SK-N-SH (cell line): ENCODE results near the gene MAF. TPM values are rescaled to one million over a fixed set of nuclear protein-coding genes. Genes with fewer than 3 reads are reported as not detected.

ENCODE experiments used
- CTCF ChIA-PET: fragments of 300-600, 350-600 bp; formaldehyde crosslinking; extraction: SDS; loops from one replicate; lab custom pipeline; 2021; lab: Yijun Ruan, JAX
- POLR2A ChIA-PET: fragments of 350-600 bp; sonication (Branson Sonifier 250); formaldehyde crosslinking; extraction: SDS; loops from one replicate; lab custom pipeline; 2020; ENCODE audit warnings: antibody characterized with exemption, inconsistent platforms; lab: Yijun Ruan, JAX
- DNase-seq: peaks from one replicate; pipeline ENCODE4 v3.0.0; 2012
- H2AFZ ChIP-seq: fragments of 200-600 bp; sonication (generic); 2 replicates; pipeline ENCODE4 v1.8.1; 2016; ENCODE audit warnings: antibody characterized with exemption, mild to moderate bottlenecking, low read depth
- H3F3A ChIP-seq: fragments of 200-600 bp; sonication (generic); replicated peaks from 2 replicates; pipeline ENCODE3; 2016; ENCODE audit warnings: antibody characterized with exemption, mild to moderate bottlenecking; ENCODE audit not compliant: insufficient read depth
- H3K27ac ChIP-seq, 2 experiments: fragments of 200-500 bp in 1 of 2; fragments of 200-600 bp in 1 of 2; sonication (Bioruptor generic) in 1 of 2; sonication (generic), shearing (Covaris generic) in 1 of 2; 2 replicates each; pipeline versions ENCODE4 v1.5.1 to v1.6.1; 2014 to 2016; ENCODE audit warnings: low read depth in 2 of 2, inconsistent platforms in 1 of 2, low read length in 1 of 2, mild to moderate bottlenecking in 1 of 2, mixed read lengths in 1 of 2
- H3K27me3 ChIP-seq: fragments of 200-600 bp; sonication (generic), shearing (Covaris generic); 2 replicates; pipeline ENCODE4 v1.6.1; 2016; ENCODE audit warnings: mixed run types; ENCODE audit not compliant: insufficient read depth
- H3K36me3 ChIP-seq, 2 experiments: fragments of 200-500 bp in 1 of 2; fragments of 200-600 bp in 1 of 2; sonication (Bioruptor generic) in 1 of 2; sonication (generic) in 1 of 2; replicated peaks in 1 of 2; 2 replicates each; pipeline versions ENCODE3 to v1.5.1; 2014 to 2016; ENCODE audit warnings: low read length in 1 of 2, mild to moderate bottlenecking in 1 of 2; ENCODE audit not compliant: insufficient read depth in 2 of 2, control insufficient read depth in 1 of 2
- H3K4me1 ChIP-seq, 2 experiments: fragments of 200-500 bp in 1 of 2; fragments of 200-600 bp in 1 of 2; sonication (Bioruptor generic) in 1 of 2; sonication (generic), shearing (Covaris generic) in 1 of 2; 2 replicates each; pipeline versions ENCODE4 v1.5.1 to v1.6.1; 2014 to 2016; ENCODE audit warnings: low read depth in 1 of 2, low read length in 1 of 2, mixed run types in 1 of 2; ENCODE audit not compliant: insufficient read depth in 2 of 2, control insufficient read depth in 1 of 2
- H3K4me2 ChIP-seq: fragments of 200-600 bp; sonication (generic), shearing (Covaris generic); 2 replicates; pipeline ENCODE4 v1.6.1; 2017; ENCODE audit warnings: mixed run types
- H3K4me3 ChIP-seq, 2 experiments: fragments of 200-500 bp in 1 of 2; fragments of 200-600 bp in 1 of 2; sonication (Bioruptor generic) in 1 of 2; sonication (generic), shearing (Covaris generic) in 1 of 2; 2 replicates each; pipeline versions ENCODE4 v1.5.1 to v1.8.1; 2014 to 2016; ENCODE audit warnings: low read depth in 2 of 2, inconsistent platforms in 1 of 2, low read length in 1 of 2, mild to moderate bottlenecking in 1 of 2, mixed read lengths in 1 of 2, moderate library complexity in 1 of 2
- H3K79me2 ChIP-seq: fragments of 200-600 bp; sonication (generic); 2 replicates; pipeline ENCODE4 v1.8.1; 2017; ENCODE audit warnings: mild to moderate bottlenecking; ENCODE audit not compliant: insufficient read depth
- H3K9ac ChIP-seq: fragments of 200-600 bp; sonication (generic); 2 replicates; pipeline ENCODE4 v1.6.1; 2017; ENCODE audit warnings: mixed run types
- H3K9me2 ChIP-seq: fragments of 200-600 bp; sonication (generic); 2 replicates; pipeline ENCODE4 v1.6.1; 2017; ENCODE audit warnings: mixed run types
- H3K9me3 ChIP-seq: fragments of 200-600 bp; sonication (generic); 2 replicates; pipeline ENCODE4 v1.6.1; 2017; ENCODE audit warnings: mixed run types, mild to moderate bottlenecking, moderate library complexity
- H4K20me1 ChIP-seq: fragments of 200-600 bp; sonication (generic); 2 replicates; pipeline ENCODE4 v1.6.1; 2017; ENCODE audit warnings: mild to moderate bottlenecking, mixed run types; ENCODE audit not compliant: insufficient read depth
- CHD2 ChIP-seq: fragments of 150-350 bp; IDR thresholded peaks from 2 replicates; pipeline ENCODE4 v1.6.1; 2018; ENCODE audit warnings: low read length; ENCODE audit not compliant: partially characterized antibody
- EZH2phosphoT487 ChIP-seq: fragments of 200-600 bp; sonication (generic); IDR thresholded peaks from 2 replicates; pipeline ENCODE4 v1.6.1; 2017; ENCODE audit warnings: low read depth, mixed run types, mild to moderate bottlenecking, antibody characterized with exemption, moderate library complexity, borderline replicate concordance
- FOSL2 ChIP-seq: IDR thresholded peaks from 2 replicates; pipeline ENCODE4 v1.4.0; 2012; ENCODE audit warnings: low read depth, mild to moderate bottlenecking, moderate library complexity, borderline replicate concordance
- FOXJ3 ChIP-seq: sonication (generic); formaldehyde crosslinking; IDR thresholded peaks from 2 replicates; pipeline ENCODE4 v1.5.1; 2020; ENCODE audit warnings: mild to moderate bottlenecking, missing genetic modification reagents
- GABPA ChIP-seq: IDR thresholded peaks from 2 replicates; pipeline ENCODE4 v1.4.0; 2012; ENCODE audit warnings: low read depth, mild to moderate bottlenecking
- GATA2 ChIP-seq: sonication (generic); formaldehyde crosslinking; IDR thresholded peaks from 2 replicates; pipeline ENCODE4 v1.5.0; 2020; ENCODE audit warnings: mild to moderate bottlenecking, missing genetic modification reagents
- MEF2A ChIP-seq: IDR thresholded peaks from 2 replicates; pipeline ENCODE4 v1.4.0; 2012; ENCODE audit warnings: low read depth, borderline replicate concordance
- NFIC ChIP-seq: IDR thresholded peaks from 2 replicates; pipeline ENCODE4 v1.4.0; 2012; ENCODE audit warnings: borderline replicate concordance
- NRF1 ChIP-seq: IDR thresholded peaks from 2 replicates; pipeline ENCODE4 v1.6.1; 2012; ENCODE audit warnings: low read depth, mild to moderate bottlenecking, low read length
- RCOR1 ChIP-seq: fragments of 150-350 bp; IDR thresholded peaks from 2 replicates; pipeline ENCODE4 v1.6.1; 2017; ENCODE audit warnings: antibody characterized with exemption, low read length
- TEAD4 ChIP-seq: IDR thresholded peaks from 2 replicates; pipeline ENCODE4 v1.4.0; 2012; ENCODE audit warnings: mild to moderate bottlenecking, borderline replicate concordance; ENCODE audit not compliant: insufficient read depth
- YY1 ChIP-seq: IDR thresholded peaks from 2 replicates; pipeline ENCODE4 v1.4.0; 2012; ENCODE audit warnings: low read depth, mild to moderate bottlenecking
- WGBS: methylation state at CpG from one replicate; pipeline ENCODE4 v1.1.6; 2017; ENCODE audit warnings: low lambda C conversion rate; 5-methylcytosine and 5-hydroxymethylcytosine counted together
- polyA plus RNA-seq, 3 experiments: library from polyadenylated mRNA; depleted of rRNA; stranded (reverse); fragments of >200 nt; gene quantifications; 2 replicates each; pipeline ENCODE4 v1.2.3, GENCODE V29; 2012
- TF ChIP-seq, protein P1 (sequence below): IDR thresholded peaks from 2 replicates; pipeline ENCODE4 v1.4.0; 2012; ENCODE audit warnings: low read depth, borderline replicate concordance
- TF ChIP-seq, protein P2 (sequence below): IDR thresholded peaks from 2 replicates; pipeline ENCODE4 v1.6.1; 2012; ENCODE audit warnings: mild to moderate bottlenecking, low read depth, low read length, moderate library complexity
- TF ChIP-seq, protein P3 (sequence below): fragments of 200-600 bp; sonication (generic); IDR thresholded peaks from 2 replicates; pipeline ENCODE4 v1.6.1; 2017; ENCODE audit warnings: antibody characterized with exemption, mild to moderate bottlenecking, moderate library complexity
- TF ChIP-seq, protein P4 (sequence below): fragments of 150-350 bp; IDR thresholded peaks from 2 replicates; pipeline ENCODE4 v1.6.1; 2016; ENCODE audit warnings: mild to moderate bottlenecking, low read depth, low read length

MAF gene
- polyA plus RNA-seq, 1 of the 3 experiments (the other 2 are of a cell fraction): 0.23 TPM

DNA sequence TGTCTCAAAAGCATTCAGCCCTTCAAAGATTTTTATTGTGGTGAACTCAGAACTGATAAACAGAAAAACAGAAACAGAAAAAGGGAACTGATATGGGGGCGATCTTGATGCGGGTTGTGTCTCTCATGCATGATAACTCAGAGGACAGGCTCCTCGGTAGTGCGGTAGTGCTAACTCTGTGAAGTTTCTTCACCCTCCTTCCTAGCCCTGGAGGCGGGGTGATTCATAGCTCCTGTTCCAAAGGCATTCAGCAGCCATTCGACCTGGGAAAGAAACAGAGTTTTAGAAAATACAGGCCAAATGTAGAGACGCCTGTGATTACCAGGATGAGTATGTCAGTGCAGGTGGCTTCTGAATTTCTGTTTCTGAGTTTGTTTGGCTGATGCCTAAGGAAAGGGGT lies 5.5 kb upstream of the MAF start:
- Histone ChIP-seq H3K9me2 (no peaks in the 10 kb centered on the region), H3K4me3 (no peak overlapping the region), H3K27ac (no peak overlapping the region), H4K20me1 (no peaks in the 10 kb centered on the region), H3K27me3 (peaks cover 10% of the 10 kb centered on the region; the same call in 1 of the 2 replicates), H3K9me3 (no peaks in the 10 kb centered on the region), H3F3A (no peaks in the 10 kb centered on the region), H2AFZ (no peak overlapping the region), H3K9ac (no peak overlapping the region), H3K79me2 (no peaks in the 10 kb centered on the region), H3K36me3 (no peaks in the 10 kb centered on the region), H3K4me2 (no peak overlapping the region), H3K4me1 (peaks cover 6 to 10% of the 10 kb centered on the region in 2 experiments; a peak in 3 of 4 replicates)
- ChIA-PET POLR2A (no interaction called here), CTCF (no interaction called here)
- no peak for DNase-seq
- 43% methylated on average over 7 of the region's 7 CpGs for WGBS
- no peak for TF ChIP-seq GATA2 (CRISPR knock-in tag)

DNA sequence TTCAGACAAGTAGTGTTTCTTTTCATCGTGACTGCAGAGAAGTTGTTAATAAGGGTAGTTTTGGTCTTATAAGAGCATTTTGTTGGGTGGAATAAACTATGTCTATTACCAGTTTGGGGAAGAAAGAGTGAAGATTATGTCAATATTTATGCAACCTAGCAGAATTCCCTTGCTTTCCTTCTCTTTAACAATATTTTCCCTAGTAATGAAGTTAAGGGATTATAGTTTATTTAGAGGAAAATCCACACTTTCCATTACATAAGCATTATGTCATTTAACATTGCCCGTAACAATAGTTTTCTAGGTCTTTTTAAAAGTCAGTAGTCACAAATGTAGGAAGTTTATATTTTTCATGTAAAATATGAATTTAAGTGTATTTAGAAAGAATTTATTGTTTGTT lies 2.5 kb upstream of the MAF start:
- DNase-seq: no peak
- Histone ChIP-seq H3F3A (peaks cover 3% of the 10 kb centered on the region), H2AFZ (no peak overlapping the region), H3K4me3 (no peak overlapping the region), H3K36me3 (no peaks in the 10 kb centered on the region), H3K9me3 (no peaks in the 10 kb centered on the region), H4K20me1 (no peaks in the 10 kb centered on the region), H3K79me2 (no peaks in the 10 kb centered on the region), H3K9me2 (no peaks in the 10 kb centered on the region), H3K27me3 (peaks cover 19% of the 10 kb centered on the region; the same call in 1 of the 2 replicates), H3K27ac (no peak overlapping the region), H3K4me2 (no peak overlapping the region), H3K4me1 (peaks cover 6 to 22% of the 10 kb centered on the region in 2 experiments; a peak in 3 of 4 replicates), H3K9ac (no peak overlapping the region)
- POLR2A ChIA-PET: no interaction called here
- 55% methylated on average over 2 of the region's 2 CpGs for WGBS
- CTCF ChIA-PET: no interaction called here
- no peak for TF ChIP-seq MEF2A
- TF ChIP-seq GABPA: no peak
- no peak for TF ChIP-seq RCOR1
- TF ChIP-seq, protein P1, sequence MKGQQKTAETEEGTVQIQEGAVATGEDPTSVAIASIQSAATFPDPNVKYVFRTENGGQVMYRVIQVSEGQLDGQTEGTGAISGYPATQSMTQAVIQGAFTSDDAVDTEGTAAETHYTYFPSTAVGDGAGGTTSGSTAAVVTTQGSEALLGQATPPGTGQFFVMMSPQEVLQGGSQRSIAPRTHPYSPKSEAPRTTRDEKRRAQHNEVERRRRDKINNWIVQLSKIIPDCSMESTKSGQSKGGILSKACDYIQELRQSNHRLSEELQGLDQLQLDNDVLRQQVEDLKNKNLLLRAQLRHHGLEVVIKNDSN: no peak
- TF ChIP-seq CHD2: no peak
- TF ChIP-seq FOSL2: no peak
- TF ChIP-seq NFIC: no peak
- no peak for TF ChIP-seq EZH2phosphoT487
- TF ChIP-seq TEAD4: no peak
- TF ChIP-seq, protein P2, sequence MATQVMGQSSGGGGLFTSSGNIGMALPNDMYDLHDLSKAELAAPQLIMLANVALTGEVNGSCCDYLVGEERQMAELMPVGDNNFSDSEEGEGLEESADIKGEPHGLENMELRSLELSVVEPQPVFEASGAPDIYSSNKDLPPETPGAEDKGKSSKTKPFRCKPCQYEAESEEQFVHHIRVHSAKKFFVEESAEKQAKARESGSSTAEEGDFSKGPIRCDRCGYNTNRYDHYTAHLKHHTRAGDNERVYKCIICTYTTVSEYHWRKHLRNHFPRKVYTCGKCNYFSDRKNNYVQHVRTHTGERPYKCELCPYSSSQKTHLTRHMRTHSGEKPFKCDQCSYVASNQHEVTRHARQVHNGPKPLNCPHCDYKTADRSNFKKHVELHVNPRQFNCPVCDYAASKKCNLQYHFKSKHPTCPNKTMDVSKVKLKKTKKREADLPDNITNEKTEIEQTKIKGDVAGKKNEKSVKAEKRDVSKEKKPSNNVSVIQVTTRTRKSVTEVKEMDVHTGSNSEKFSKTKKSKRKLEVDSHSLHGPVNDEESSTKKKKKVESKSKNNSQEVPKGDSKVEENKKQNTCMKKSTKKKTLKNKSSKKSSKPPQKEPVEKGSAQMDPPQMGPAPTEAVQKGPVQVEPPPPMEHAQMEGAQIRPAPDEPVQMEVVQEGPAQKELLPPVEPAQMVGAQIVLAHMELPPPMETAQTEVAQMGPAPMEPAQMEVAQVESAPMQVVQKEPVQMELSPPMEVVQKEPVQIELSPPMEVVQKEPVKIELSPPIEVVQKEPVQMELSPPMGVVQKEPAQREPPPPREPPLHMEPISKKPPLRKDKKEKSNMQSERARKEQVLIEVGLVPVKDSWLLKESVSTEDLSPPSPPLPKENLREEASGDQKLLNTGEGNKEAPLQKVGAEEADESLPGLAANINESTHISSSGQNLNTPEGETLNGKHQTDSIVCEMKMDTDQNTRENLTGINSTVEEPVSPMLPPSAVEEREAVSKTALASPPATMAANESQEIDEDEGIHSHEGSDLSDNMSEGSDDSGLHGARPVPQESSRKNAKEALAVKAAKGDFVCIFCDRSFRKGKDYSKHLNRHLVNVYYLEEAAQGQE: no peak
- TF ChIP-seq, protein P3, sequence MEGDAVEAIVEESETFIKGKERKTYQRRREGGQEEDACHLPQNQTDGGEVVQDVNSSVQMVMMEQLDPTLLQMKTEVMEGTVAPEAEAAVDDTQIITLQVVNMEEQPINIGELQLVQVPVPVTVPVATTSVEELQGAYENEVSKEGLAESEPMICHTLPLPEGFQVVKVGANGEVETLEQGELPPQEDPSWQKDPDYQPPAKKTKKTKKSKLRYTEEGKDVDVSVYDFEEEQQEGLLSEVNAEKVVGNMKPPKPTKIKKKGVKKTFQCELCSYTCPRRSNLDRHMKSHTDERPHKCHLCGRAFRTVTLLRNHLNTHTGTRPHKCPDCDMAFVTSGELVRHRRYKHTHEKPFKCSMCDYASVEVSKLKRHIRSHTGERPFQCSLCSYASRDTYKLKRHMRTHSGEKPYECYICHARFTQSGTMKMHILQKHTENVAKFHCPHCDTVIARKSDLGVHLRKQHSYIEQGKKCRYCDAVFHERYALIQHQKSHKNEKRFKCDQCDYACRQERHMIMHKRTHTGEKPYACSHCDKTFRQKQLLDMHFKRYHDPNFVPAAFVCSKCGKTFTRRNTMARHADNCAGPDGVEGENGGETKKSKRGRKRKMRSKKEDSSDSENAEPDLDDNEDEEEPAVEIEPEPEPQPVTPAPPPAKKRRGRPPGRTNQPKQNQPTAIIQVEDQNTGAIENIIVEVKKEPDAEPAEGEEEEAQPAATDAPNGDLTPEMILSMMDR: no peak
- no peak for TF ChIP-seq NRF1
- TF ChIP-seq, protein P4, sequence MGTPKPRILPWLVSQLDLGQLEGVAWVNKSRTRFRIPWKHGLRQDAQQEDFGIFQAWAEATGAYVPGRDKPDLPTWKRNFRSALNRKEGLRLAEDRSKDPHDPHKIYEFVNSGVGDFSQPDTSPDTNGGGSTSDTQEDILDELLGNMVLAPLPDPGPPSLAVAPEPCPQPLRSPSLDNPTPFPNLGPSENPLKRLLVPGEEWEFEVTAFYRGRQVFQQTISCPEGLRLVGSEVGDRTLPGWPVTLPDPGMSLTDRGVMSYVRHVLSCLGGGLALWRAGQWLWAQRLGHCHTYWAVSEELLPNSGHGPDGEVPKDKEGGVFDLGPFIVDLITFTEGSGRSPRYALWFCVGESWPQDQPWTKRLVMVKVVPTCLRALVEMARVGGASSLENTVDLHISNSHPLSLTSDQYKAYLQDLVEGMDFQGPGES: no peak
- TF ChIP-seq FOXJ3 (CRISPR knock-in tag): no peak
- TF ChIP-seq YY1: no peak
